HT1080 (cell line): ENCODE measurements around the gene NDUFB10. TPM values are rescaled to one million over a fixed set of nuclear protein-coding genes. Genes with fewer than 3 reads are reported as not detected.
A peak's percentile ranks its signal among the peaks of the same experiment; 100 is the strongest.
"Not testable (repeated sequence)": the region's sequence is repeated elsewhere in the genome, so short reads cannot be mapped to it uniquely, and the experiment has no call there.

Source experiments
- DNase-seq: peaks from one replicate; pipeline ENCODE4 v3.0.0-alpha.2; 2015; ENCODE audit warnings: low read depth
- total RNA-seq: library from RNA; depleted of rRNA; stranded (reverse); fragments of >200 nt; shearing (Covaris generic); gene quantifications from 2 replicates; pipeline ENCODE4 v1.2.3, GENCODE V29; 2014

The NDUFB10 gene
- total RNA-seq, 1 experiment from 2014 or later = 621 TPM

GRCh38 chr16:1923299-1924034 lies 35.9 kb upstream of the NDUFB10 start:
- peak; percentile 54 for DNase-seq

DNA sequence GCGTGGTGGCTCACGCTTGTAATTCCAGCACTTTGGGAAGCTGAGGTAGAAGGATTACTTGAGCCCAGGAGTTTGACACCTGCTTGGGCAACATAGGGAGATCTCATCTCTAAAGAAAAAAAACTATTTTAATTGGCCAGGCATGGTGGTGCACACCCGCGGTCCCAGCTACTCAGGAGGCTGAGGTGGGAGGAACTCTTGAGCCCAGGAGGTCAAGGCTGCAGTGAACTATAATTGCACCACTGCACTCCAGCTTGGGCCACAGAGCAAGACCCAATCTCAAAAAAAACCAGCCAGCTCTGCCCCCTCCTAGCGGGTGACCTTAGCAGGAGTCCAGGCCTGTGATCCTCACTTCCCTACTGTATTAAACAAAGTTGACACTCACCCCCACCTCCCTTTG lies 35.2 kb upstream of the NDUFB10 start:
- DNase-seq = no peak

GRCh38 chr16:1926271-1926670 lies 33.1 kb upstream of the NDUFB10 start:
- no peak for DNase-seq

DNA sequence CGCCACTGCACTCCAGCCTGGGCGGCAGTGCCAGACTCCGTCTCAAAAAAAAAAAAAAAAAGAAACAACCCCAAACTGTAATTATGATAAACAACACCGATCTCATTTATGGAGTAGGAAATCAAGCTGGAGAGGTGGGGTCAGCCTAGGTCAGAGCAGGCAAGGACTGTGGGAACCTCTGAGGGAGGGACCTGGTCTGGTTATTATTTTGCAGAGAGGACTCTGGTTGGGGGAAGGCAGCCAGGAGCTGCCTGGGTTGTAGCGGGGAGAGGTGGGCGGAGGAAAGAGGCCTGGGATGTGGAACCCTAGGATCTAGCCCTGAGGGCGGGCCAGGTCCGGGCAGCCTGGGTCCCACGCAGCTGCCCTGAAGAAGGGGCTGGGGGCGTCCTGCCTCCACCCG lies 30.2 kb upstream of the NDUFB10 start:
- no peak for DNase-seq

DNA sequence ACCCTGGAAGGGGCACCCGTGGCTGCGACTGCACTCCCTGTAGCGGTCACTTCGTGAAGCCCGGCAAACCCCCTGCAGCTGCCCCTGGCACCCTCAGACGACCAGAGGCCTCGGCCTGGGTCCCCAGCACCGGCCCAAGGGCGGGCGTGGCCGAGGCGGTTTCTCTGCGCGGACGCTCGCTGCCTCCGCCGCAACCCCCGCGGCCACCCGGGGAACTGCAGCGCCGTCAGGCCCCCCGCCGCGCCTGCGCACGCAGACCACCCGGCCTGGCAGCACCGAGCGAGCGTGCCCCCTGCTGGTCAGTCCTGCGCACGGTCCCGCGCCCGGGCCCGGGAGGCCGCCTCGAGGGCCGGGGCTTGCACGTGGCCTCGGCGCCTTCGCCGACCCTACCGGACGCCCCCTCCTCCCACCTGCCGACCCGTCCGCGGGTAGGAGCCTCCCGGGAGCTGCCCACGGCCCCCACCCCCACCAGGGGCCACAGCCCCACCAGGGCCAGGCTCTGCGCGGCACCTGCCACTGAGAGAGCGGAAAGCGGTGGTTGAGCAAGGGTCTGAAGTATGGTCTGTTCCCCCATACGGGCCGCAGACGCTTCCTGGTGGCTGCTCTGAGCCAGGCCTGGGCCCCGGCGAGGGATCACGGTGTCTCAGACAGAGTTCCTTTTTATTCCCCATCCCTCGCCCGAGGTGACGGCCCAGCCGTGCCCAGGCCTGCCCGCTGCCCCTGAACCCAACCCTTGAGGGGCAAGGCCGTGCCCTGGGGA lies 29.6 kb upstream of the NDUFB10 start:
- peak; percentile 73 for DNase-seq

DNA sequence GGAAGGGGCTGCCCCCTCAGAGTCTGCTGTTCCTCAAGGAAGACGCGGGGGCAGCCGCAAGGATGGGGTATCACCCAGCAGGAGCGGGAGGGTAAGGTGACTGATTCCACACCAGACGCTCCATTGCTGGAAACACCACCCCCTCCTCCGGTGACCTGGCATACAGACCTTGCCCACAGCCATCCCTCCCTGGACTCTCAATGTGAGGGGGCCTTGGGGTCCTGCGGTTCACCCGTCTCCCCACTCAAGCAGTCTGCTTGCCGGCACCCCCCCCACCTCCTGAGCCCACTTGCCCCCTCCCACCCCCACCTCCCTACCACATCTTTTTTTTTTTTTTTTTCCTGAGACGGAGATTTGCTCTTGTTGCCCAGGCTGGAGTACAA lies 29.0 kb upstream of the NDUFB10 start:
- DNase-seq = no peak

GRCh38 chr16:1932050-1933028 lies 27.0 kb upstream of the NDUFB10 start:
- peak; percentile 52 for DNase-seq

DNA sequence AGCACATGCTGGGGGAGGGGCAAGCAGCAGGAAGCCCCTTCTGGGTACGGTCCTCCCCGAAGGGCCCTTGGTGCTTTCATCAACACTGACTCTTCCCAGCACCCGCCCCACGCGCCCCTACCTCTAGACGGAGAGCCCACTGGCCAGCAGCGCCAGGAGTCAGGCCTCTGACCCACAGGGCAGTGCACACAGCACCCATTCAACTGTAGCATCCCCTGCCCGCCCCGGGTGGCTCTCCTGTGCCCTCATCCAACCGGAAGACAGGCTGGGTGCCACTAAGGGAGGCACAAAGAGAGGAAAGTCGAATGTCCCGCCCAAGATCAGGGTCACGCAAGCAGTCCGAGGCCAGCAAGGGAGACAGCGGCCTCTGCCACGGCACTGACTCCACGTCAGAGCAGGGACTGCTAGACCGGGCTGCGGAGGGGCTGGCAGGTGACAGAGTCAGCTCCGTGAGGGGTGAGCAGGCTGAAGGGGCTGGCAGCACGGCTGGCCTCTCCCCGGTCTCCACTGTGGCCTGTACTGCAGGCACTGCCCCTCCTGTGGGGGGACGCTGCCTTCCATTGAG lies 26.2 kb upstream of the NDUFB10 start:
- DNase-seq = no peak

GRCh38 chr16:1936945-1937479 lies 22.3 kb upstream of the NDUFB10 start:
- no peak for DNase-seq

DNA sequence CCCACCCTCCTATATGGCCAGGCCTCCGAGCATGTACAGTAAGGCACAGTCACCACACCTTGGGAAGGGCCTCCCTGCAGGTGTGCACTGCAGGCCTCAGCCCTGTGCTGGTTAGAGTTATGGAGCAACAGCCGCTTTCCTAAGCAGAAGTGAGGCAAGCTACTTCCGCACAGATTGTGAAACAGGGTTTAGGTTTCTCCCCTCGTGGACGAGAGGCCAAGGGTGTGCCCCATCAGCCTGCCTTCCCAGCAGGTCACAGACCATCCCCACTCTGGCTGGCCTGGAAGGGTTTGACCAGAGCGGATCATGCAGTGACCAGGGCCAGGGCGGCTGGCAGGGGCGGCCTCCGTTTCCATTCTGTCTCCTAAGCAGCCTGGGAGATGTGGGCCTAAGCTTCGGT lies 21.0 kb upstream of the NDUFB10 start:
- DNase-seq = no peak

DNA sequence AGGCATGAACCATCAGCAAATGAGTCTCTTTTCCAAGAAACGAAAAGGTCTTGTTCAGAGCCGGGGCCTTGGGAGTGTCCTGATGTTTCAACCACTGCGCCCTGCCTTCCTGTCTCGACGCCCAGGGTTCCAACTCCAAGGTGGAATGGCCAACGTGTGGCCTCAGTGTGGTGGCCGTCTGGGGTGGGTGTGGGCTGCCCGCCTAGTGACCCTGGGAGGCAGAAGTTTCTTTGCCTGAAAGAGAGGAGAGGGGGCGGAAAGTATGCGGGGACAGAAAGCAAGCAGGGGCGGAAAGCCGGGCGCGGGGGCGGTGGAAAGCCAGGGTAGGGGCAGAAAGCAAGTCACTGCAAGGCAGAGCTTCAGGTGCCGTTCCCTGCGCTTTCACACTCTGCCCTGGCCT lies 20.4 kb upstream of the NDUFB10 start:
- no peak for DNase-seq

DNA sequence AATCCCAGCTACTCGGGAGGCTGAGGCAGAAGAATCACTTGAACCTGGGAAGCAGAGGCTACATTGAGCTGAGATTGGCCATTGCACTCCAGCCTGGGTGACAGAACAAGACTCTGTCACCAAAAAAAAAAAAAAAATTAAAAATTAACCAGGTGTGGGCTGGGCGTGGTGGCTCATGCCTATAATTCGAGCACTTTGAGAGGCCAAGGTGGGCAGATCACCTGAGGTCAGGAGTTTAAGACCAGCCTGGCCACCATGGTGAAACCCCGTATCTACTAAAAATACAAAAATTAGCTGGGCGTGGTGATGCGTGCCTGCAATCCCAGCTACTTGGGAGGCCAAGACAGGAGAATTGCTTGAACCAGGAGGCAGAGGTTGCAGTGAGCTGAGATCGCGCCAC lies 19.5 kb upstream of the NDUFB10 start:
- not testable (repeated sequence) for DNase-seq

DNA sequence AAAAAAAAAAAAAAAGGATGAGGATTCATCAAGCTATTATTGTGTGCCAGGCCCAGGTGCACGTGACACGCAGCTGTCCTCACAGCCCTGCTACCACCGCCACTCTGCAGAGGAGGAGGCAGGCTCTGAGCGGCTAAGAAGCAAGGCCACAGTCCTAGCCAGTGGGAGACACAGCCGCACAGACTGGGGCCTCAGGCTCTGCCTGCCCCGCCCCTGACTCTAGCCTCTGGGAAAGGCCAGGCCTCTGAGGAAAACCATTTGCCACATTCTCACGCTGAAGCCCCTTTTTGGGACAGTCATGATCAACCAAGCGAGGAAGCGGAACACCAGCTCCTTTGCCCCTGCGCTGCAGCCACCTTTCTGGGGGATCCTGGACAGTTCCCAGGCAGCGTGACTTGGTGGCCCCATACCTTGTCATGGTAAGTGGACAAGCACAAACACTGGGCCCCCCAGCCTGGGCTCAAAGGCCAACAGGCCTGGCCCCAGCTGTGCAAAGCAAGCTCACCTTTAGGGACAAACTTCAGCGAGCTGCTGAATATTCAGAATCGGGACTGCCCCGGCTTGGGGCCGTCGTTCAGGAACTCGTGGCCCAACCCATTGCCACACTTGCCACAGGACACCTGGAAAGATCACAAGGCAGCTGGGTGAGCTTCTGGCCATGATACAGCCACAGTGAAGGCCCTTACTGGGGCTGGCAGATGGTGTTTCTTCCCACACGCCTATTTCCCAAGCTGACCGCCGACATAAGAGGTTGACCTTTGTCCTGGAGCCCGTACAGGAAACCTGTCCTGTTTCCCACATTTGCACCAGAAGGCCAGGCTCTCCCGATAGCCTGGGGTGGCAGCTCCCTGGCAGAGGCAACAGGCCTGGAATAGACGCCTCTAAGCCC lies 18.8 kb upstream of the NDUFB10 start:
- DNase-seq = no peak

DNA sequence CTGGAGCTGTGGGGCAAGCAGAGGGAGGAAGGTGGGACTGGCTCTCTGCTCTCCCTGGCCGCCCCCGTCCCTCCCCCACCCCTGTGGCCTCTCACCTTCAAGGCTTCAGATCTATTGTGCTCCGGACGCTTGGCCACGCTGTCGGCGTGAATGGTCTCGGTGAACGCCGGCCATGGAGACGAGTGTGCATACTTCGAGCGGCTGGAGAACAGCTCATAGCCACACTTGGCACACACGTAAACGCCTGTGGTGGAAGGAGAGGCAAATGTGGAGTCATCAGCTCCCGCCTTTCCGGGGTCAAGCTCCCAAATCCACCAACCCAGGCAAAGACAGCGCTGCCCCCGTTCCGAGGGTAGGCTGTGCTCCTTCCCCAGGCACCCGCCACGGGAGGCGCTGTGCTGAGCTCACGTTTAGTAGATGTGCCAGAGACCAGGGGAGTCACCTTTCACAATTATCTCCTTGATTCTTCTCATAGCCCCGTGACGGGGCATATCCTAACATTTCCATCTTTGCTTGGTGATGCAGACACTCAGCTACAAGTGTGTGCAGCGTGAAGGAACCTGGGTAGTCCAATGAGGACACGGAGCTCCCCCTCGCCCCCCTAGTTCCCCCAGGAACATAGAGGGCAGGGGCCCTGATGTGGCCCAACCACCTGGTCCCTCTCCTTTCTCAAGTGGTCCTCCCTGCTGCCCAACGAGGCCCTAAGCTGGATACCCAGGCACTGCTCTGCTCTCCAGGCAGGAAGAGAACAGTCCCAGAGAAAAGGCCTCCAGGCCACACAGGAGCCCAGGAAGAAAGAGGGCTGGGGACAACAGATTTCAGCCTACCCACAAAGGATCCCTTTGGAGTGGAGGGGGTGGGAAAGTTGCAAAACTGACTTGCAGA lies 17.9 kb upstream of the NDUFB10 start:
- DNase-seq = peak; percentile 83

GRCh38 chr16:1942047-1942809 lies 17.1 kb upstream of the NDUFB10 start:
- peak; percentile 36 for DNase-seq

DNA sequence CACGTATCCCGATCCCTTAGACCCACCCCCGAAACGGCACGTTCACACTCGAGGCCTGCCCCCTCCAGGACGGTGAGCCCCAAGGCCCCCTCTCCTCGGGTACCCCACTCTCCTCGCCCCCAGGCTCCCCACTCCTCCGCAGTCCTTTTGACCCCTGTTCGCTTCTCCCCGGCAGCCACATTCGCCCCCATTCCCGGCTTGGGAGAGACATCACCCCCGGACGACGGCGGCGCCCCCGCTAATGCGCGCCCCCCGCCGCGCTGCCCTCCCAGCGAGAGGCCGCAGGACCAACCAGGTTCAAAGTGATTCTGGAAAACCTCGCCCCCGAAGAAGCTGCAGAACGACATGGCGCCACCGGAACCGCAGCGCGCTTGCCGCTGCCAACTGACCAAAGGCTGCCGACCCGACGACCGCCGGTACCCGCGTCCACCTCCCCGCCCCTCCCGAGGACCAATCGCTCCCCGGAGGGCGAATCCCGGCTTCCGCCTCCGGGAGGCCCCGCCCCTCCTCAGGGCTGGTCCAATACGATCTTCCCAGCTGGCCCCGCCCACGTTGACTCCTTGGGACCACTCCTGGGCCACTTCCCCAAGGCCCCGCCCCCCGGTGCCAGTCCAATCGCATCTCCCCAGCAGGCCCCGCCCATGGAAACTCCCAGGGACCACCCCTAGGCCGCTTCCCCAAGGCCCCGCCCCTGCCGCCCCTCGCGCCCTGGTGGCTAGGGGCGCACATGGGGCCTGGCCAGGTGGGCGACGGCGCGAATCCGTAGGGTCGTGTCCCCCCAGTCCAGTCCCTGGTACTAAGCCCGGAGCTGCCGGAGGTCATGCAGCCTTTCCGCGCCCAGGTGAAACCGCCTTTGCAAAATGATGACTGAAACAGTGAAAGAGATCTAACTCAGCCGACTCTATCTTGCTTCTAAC lies 16.3 kb upstream of the NDUFB10 start, which contains the start of gene MSRB1:
Gene MSRB1 (minus strand): TSS at position 390 of the 917 bp plus-strand sequence. CDS start 43 bp downstream, at position 347.
- peak; percentile 93 for DNase-seq

- DNase-seq = no peak
These were observed 14.6 kb upstream of the NDUFB10 start for GRCh38 chr16:1944612-1945199.
